ENCODE data around the gene CHN1.

DNA sequence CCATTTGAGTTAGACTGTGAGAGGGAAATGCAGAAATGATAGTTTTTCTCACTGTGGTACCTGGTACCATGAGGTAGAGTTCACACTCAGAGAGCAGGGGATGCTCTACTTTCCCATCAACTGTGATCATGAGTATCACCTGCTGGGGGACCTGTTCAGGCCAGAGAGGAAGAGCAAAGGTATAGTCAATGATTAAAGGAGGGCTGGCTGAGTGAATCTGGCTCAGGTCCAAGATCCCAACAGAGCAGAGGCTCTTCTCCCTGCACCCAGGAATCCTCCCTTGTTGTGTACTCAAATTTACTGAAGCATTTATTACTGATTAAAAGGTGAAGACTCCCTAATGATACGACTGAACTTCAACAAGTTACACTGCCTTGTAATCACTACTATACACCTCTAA lies 136.3 kb downstream of the CHN1 start:
- TF ChIP-seq POLR2A (IDR thresholded peaks at IDR 0.05): no peak
- no peak for TF ChIP-seq CTCF (IDR thresholded peaks at IDR 0.05)

Data from esophagus squamous epithelium (tissue), 4 donors.